Panc1 (cell line): ENCODE measurements around the gene NFATC4. TPM values are rescaled to one million over a fixed set of nuclear protein-coding genes. Genes with fewer than 3 reads are reported as not detected.

ENCODE experiments used
- ATAC-seq: fragments of 200-7000 bp; cut with Tn5 transposase; 2 replicates; pipeline ENCODE4 v1.9.1; 2020; ENCODE audit warnings: mild to moderate bottlenecking, moderate library complexity
- BruUV-seq: library from RNA; stranded (reverse); fragments of 400-500 nt; replicated peaks from 2 replicates; lab custom pipeline; 2021; lab: Mats Ljungman, UMichigan
- CTCF ChIA-PET: fragments of 300-600 bp; sonication (Branson Sonifier 250); formaldehyde crosslinking; loops from one replicate; lab custom pipeline; 2022; ENCODE audit warnings: antibody characterized with exemption; lab: Charles Lee
- POLR2A ChIA-PET: fragments of 300-600 bp; sonication (Branson Sonifier 250); formaldehyde crosslinking; loops from one replicate; lab custom pipeline; 2022; ENCODE audit warnings: antibody characterized with exemption; lab: Charles Lee
- DNase-seq: peaks from one replicate; pipeline ENCODE4 v3.0.0-alpha.2; 2010; ENCODE audit warnings: low read depth, low spot score
- H3K27ac ChIP-seq: 2 replicates; pipeline ENCODE4 v1.5.1; 2011; ENCODE audit warnings: mild to moderate bottlenecking, low read length, inconsistent platforms
- H3K27me3 ChIP-seq: fragments of 200-500 bp; sonication (Bioruptor generic); 2 replicates; pipeline ENCODE4 v1.6.0; 2014; ENCODE audit warnings: low read length, inconsistent platforms; ENCODE audit not compliant: control insufficient read depth, insufficient read depth
- H3K36me3 ChIP-seq: fragments of 200-500 bp; sonication (Bioruptor generic); 2 replicates; pipeline ENCODE4 v1.5.1; 2014; ENCODE audit warnings: inconsistent platforms, mild to moderate bottlenecking, low read length, moderate library complexity; ENCODE audit not compliant: control insufficient read depth, insufficient read depth
- H3K4me1 ChIP-seq: 2 replicates; pipeline ENCODE4 v1.5.1; 2011; ENCODE audit warnings: inconsistent platforms, mild to moderate bottlenecking, low read length, moderate library complexity; ENCODE audit not compliant: control insufficient read depth, insufficient read depth
- H3K4me3 ChIP-seq, 2 experiments: 2 replicates each; pipeline ENCODE4 v1.5.1; 2011 to 2012; ENCODE audit warnings: low read depth in 2 of 2, low read length in 2 of 2, mild to moderate bottlenecking in 2 of 2, inconsistent platforms in 1 of 2, moderate library complexity in 1 of 2
- H3K9me3 ChIP-seq: fragments of 200-500 bp; sonication (Bioruptor generic); 2 replicates; pipeline ENCODE4 v1.5.1; 2014; ENCODE audit warnings: low read depth, mild to moderate bottlenecking, inconsistent platforms, low read length, moderate library complexity; ENCODE audit not compliant: control insufficient read depth, insufficient read depth
- POLR2AphosphoS5 ChIP-seq: IDR thresholded peaks from 2 replicates; pipeline ENCODE4 v1.6.1; 2012; ENCODE audit warnings: mild to moderate bottlenecking, low read depth, low read length, moderate library complexity
- SIN3A ChIP-seq: IDR thresholded peaks from 2 replicates; pipeline ENCODE4 v1.6.1; 2012; ENCODE audit warnings: low read depth, mild to moderate bottlenecking, low read length, moderate library complexity, borderline replicate concordance; ENCODE audit not compliant: insufficient read depth
- TCF7L2 ChIP-seq: IDR thresholded peaks from 2 replicates; pipeline ENCODE4 v1.6.1; 2011; ENCODE audit warnings: mild to moderate bottlenecking, low read depth, low read length, inconsistent platforms
- in situ Hi-C: cut with HindIII; loops from 2 replicates; pipeline ENCODE4 v1.10.0; 2016; ENCODE audit warnings: low sequenced_read_pairs, low pct_unique_long_range_greater_than_20kb
- intact Hi-C: fragments of 100-400 bp; cut with micrococcal nuclease; formaldehyde crosslinking; loops from one replicate; pipeline ENCODE4 v1.10.0; 2022; ENCODE audit not compliant: unreplicated experiment
- total RNA-seq: library from RNA; stranded (reverse); gene quantifications from one replicate; pipeline ENCODE4 v1.2.1, GENCODE V29; 2021; ENCODE audit not compliant: unreplicated experiment
- TF ChIP-seq, protein P1 (sequence below): fragments of 450-650 bp; IDR thresholded peaks from 2 replicates; pipeline ENCODE4 v1.5.1; 2017; ENCODE audit warnings: mild to moderate bottlenecking
- TF ChIP-seq, protein P2 (sequence below), 2 experiments: IDR thresholded peaks; 2 replicates each; pipeline ENCODE4 v1.6.1; 2011 to 2012; ENCODE audit warnings: low read depth in 2 of 2, control low read depth in 1 of 2, low read length in 1 of 2, mild to moderate bottlenecking in 1 of 2, moderate library complexity in 1 of 2; ENCODE audit not compliant: insufficient read depth in 1 of 2

Gene NFATC4
- total RNA-seq, 1 experiment from 2014 or later: 0.36 TPM

DNA sequence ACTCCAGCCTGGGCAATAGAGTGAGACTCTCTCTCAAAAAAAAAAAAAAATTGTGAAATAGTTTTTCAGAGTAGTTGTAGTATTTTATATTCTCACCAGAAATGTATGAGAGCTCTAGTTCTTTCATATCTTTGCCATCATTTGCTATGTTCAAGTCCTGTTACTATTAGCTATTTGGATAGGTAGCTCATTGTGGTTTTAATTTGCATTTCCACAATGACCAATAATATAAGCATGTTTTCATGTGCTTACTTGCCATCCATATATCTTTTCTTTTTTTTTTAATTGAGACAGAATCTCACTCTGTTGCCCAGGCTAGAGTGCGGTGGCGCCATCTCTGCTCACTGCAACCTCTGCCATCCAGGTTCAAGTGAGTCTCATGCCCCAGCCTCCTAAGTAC, 19.8 kb upstream of the NFATC4 start:
- Histone ChIP-seq H3K9me3 (no peaks in the 10 kb centered on the region), H3K4me1 (no peaks in the 10 kb centered on the region), H3K36me3 (no peaks in the 10 kb centered on the region), H3K27ac (no peak overlapping the region), H3K27me3 (no peaks in the 10 kb centered on the region), H3K4me3 (no peak overlapping the region)
- TF ChIP-seq, protein P1, sequence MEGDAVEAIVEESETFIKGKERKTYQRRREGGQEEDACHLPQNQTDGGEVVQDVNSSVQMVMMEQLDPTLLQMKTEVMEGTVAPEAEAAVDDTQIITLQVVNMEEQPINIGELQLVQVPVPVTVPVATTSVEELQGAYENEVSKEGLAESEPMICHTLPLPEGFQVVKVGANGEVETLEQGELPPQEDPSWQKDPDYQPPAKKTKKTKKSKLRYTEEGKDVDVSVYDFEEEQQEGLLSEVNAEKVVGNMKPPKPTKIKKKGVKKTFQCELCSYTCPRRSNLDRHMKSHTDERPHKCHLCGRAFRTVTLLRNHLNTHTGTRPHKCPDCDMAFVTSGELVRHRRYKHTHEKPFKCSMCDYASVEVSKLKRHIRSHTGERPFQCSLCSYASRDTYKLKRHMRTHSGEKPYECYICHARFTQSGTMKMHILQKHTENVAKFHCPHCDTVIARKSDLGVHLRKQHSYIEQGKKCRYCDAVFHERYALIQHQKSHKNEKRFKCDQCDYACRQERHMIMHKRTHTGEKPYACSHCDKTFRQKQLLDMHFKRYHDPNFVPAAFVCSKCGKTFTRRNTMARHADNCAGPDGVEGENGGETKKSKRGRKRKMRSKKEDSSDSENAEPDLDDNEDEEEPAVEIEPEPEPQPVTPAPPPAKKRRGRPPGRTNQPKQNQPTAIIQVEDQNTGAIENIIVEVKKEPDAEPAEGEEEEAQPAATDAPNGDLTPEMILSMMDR: no peak
- no peak for TF ChIP-seq POLR2AphosphoS5
- no peak for TF ChIP-seq SIN3A
- TF ChIP-seq TCF7L2: no peak
- TF ChIP-seq, protein P2, sequence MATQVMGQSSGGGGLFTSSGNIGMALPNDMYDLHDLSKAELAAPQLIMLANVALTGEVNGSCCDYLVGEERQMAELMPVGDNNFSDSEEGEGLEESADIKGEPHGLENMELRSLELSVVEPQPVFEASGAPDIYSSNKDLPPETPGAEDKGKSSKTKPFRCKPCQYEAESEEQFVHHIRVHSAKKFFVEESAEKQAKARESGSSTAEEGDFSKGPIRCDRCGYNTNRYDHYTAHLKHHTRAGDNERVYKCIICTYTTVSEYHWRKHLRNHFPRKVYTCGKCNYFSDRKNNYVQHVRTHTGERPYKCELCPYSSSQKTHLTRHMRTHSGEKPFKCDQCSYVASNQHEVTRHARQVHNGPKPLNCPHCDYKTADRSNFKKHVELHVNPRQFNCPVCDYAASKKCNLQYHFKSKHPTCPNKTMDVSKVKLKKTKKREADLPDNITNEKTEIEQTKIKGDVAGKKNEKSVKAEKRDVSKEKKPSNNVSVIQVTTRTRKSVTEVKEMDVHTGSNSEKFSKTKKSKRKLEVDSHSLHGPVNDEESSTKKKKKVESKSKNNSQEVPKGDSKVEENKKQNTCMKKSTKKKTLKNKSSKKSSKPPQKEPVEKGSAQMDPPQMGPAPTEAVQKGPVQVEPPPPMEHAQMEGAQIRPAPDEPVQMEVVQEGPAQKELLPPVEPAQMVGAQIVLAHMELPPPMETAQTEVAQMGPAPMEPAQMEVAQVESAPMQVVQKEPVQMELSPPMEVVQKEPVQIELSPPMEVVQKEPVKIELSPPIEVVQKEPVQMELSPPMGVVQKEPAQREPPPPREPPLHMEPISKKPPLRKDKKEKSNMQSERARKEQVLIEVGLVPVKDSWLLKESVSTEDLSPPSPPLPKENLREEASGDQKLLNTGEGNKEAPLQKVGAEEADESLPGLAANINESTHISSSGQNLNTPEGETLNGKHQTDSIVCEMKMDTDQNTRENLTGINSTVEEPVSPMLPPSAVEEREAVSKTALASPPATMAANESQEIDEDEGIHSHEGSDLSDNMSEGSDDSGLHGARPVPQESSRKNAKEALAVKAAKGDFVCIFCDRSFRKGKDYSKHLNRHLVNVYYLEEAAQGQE (IDR thresholded peaks at IDR 0.05; ENCODE audit: insufficient read depth in 1 of 2, low read depth in 2 of 2, low read length in 1 of 2): no peak
- no peak for ATAC-seq
- in situ Hi-C loops (no loop called here), intact Hi-C loops (no loop called here)
- no TSS peak for BruUV-seq
- ChIA-PET CTCF (interaction anchor here (0.6 kb wide), 2 partner anchors 12 to 15 kb away, joined by 6 to 7 read pairs; no protein-coding TSS in a partner anchor), POLR2A (no interaction called here)
- DNase-seq: no peak

DNA sequence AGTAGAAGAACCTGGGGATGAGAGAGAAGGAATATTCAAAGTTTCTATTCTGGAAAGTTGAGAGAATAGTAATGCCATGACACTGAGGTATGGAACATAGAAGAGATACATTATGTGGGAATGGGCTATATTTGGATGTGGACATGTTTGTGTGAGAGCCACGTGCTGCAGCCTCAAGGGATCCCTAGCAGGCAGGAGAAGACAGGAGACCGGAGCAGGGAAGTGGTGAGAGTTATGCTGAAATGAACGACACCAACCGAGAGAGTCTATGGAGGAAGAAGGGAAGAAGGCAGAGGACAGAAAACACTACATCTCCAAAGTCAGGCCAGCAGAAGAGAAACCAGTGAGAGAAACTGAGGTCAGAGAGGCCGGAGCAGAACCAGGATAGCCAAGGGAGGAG, 18.2 kb upstream of the NFATC4 start:
- Histone ChIP-seq H3K27ac (no peak overlapping the region), H3K4me1 (no peaks in the 10 kb centered on the region), H3K36me3 (no peaks in the 10 kb centered on the region), H3K9me3 (no peaks in the 10 kb centered on the region), H3K4me3 (no peak overlapping the region), H3K27me3 (no peaks in the 10 kb centered on the region)
- ChIA-PET POLR2A (no interaction called here), CTCF (no interaction called here)
- intact Hi-C loops (no loop called here), in situ Hi-C loops (no loop called here)
- TF ChIP-seq TCF7L2 (no peak), SIN3A (no peak), POLR2AphosphoS5 (no peak)
- TF ChIP-seq, protein P1: no peak
- TF ChIP-seq, protein P2 (IDR thresholded peaks at IDR 0.05; ENCODE audit: insufficient read depth in 1 of 2, low read depth in 2 of 2, low read length in 1 of 2): no peak
- no TSS peak for BruUV-seq
- ATAC-seq (no peak), DNase-seq (no peak)
